Suprapubic skin (tissue), 4 donors: ENCODE data around the gene USP48. TPM values are rescaled to one million over a fixed set of nuclear protein-coding genes. Genes with fewer than 3 reads are reported as not detected.
"Not testable (repeated sequence)": the region's sequence is repeated elsewhere in the genome, so short reads cannot be mapped to it uniquely, and the experiment has no call there.

Experiments
- DNase-seq, 2 donors: peaks; one replicate each; pipeline ENCODE4 v3.0.0-alpha.2; 2019; ENCODE audit warnings: low spot score in 2 of 2
- H3K27ac ChIP-seq: fragments of 200-600 bp; sonication (generic); one replicate; pipeline ENCODE4 v1.5.1; 2019
- H3K27me3 ChIP-seq: fragments of 200-600 bp; sonication (generic); one replicate; pipeline ENCODE4 v1.5.1; 2019
- H3K36me3 ChIP-seq: fragments of 200-600 bp; sonication (generic); one replicate; pipeline ENCODE4 v1.5.1; 2019
- H3K4me1 ChIP-seq: fragments of 200-600 bp; sonication (generic); one replicate; pipeline ENCODE4 v1.5.1; 2019
- H3K4me3 ChIP-seq: fragments of 200-600 bp; sonication (generic); one replicate; pipeline ENCODE4 v1.5.1; 2019; ENCODE audit warnings: mild to moderate bottlenecking
- H3K9me3 ChIP-seq: fragments of 200-600 bp; sonication (generic); one replicate; pipeline ENCODE4 v1.5.1; 2019
- CTCF ChIP-seq, 2 donors: fragments of 200-600 bp in 1 of 2; fragments of 450-650 bp in 1 of 2; sonication (generic) in 1 of 2; IDR thresholded peaks; one replicate each; pipeline ENCODE4 v1.5.1; 2016 to 2019; ENCODE audit warnings: antibody characterized with exemption in 2 of 2, mild to moderate bottlenecking in 1 of 2, moderate library complexity in 1 of 2
- EP300 ChIP-seq: sonication (generic); formaldehyde crosslinking; IDR thresholded peaks from one replicate; pipeline ENCODE4 v1.6.1; 2017; ENCODE audit warnings: antibody characterized with exemption
- POLR2A ChIP-seq, 2 donors: fragments of 450-650 bp; IDR thresholded peaks; one replicate each; pipeline ENCODE4 v1.6.1; 2017; ENCODE audit warnings: antibody characterized with exemption in 2 of 2, mild to moderate bottlenecking in 2 of 2, moderate library complexity in 2 of 2
- POLR2AphosphoS5 ChIP-seq, 3 donors: sonication (generic); formaldehyde crosslinking; IDR thresholded peaks; one replicate each; pipeline ENCODE4 v1.6.1; 2017; ENCODE audit warnings: antibody characterized with exemption in 3 of 3
- WGBS: methylation state at CpG from one replicate; pipeline ENCODE4 v1.1.5; 2018; 5-methylcytosine and 5-hydroxymethylcytosine counted together
- total RNA-seq, 4 donors: library from RNA; depleted of rRNA; stranded (reverse); fragments of >200 nt; gene quantifications; one replicate each; pipeline ENCODE4 v1.1.0, GENCODE V29; 2016

The USP48 gene
- total RNA-seq, 4 donors from 2014 or later, result 27.7 to 151 (median 46.0) TPM

DNA sequence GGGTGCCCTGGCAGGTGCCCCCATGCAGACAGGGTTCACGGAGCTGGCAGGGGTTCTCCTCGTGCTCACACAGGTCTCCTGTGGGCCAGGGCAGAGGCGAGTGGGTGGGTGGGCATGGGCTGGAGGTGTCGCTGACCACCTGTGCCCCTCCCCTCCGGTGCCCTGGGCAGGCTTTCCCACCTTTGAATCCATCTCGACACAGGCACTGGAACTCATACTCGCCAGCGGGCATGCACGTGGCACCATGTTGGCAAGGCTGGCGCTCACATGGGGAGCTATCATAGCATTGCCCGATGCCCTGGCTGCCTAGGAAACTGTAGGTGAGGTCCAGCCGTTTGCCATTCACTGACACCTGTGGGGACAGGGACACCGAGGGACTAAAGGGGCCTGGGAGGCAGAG, 45.1 kb upstream of the USP48 start:
- H3K27me3 ChIP-seq, result no peaks in the 10 kb centered on the region
- 91% methylated on average over 4 of the region's 13 CpGs for WGBS
- H3K36me3 ChIP-seq, result peaks cover 96% of the 10 kb centered on the region
- H3K4me1 ChIP-seq, result no peaks in the 10 kb centered on the region
- no peaks in the 10 kb centered on the region for H3K9me3 ChIP-seq
- no peak overlapping the region for H3K4me3 ChIP-seq
- DNase-seq, result no peak
- TF ChIP-seq POLR2A (IDR thresholded peaks at IDR 0.05) (no peak), EP300 (no peak), POLR2AphosphoS5 (IDR thresholded peaks at IDR 0.05) (no peak), CTCF (IDR thresholded peaks at IDR 0.05) (no peak)
- H3K27ac ChIP-seq, result no peak overlapping the region

DNA sequence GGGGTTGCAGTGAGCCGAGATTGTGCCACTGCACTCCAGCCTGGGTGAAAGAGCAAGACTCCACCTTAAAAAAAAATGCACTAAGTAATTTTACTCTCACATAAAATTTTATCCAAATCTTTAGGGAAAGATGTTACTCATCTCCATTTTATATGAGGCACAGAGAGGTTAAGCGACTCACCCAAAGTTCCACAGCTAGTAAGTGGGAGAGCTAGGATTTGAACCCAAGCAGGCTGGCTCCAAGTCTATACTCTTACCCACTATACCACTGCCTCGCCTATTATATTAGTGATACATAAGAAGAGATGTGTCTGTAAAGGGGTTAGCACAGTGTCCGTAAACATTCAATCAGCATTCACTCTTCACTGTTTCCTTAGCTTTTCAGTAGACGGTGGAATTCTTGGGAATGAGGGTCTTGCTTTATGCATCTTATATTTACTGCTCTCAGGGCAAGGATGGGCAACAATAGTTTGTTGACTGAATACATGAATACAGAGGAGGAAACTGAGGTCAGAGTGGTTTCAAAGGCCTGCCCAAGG, 44.3 kb upstream of the USP48 start:
- no peaks in the 10 kb centered on the region for H3K4me1 ChIP-seq
- no peak overlapping the region for H3K27ac ChIP-seq
- H3K9me3 ChIP-seq, result no peaks in the 10 kb centered on the region
- no peak overlapping the region for H3K4me3 ChIP-seq
- WGBS, result 93% methylated on average over 5 of the region's 5 CpGs
- no peaks in the 10 kb centered on the region for H3K27me3 ChIP-seq
- peaks cover 96% of the 10 kb centered on the region for H3K36me3 ChIP-seq
- DNase-seq, result no peak
- TF ChIP-seq POLR2A (IDR thresholded peaks at IDR 0.05), result no peak
- TF ChIP-seq POLR2AphosphoS5 (IDR thresholded peaks at IDR 0.05), result no peak
- TF ChIP-seq CTCF (IDR thresholded peaks at IDR 0.05), result no peak
- no peak for TF ChIP-seq EP300

DNA sequence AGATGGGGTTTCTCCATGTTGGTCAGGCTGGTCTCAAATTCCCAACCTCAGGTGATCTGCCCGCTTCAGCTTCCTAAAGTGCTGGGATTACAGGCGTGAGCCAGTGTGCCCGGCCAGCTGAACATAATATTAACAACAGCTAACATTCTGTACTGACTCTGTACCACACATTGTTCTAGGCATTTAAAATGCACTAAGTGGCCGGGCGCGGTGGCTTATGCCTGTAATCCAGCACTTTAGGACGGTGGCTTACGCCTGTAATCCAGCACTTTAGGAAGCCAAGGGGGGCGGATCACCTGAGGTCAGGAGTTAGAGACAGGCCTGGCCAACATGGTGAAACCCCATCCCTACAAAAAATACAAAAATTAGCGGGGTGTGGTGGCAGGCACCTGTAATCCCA, 43.7 kb upstream of the USP48 start:
- not testable (repeated sequence) for H3K27me3 ChIP-seq, DNase-seq, H3K4me3 ChIP-seq, H3K4me1 ChIP-seq, H3K27ac ChIP-seq, H3K9me3 ChIP-seq
- H3K36me3 ChIP-seq, result peaks cover 96% of the 10 kb centered on the region
- 96% methylated on average over 10 of the region's 10 CpGs for WGBS

- H3K4me3 ChIP-seq, result no peak overlapping the region
- H3K27me3 ChIP-seq, result no peaks in the 10 kb centered on the region
- H3K27ac ChIP-seq, result no peak overlapping the region
- TF ChIP-seq POLR2AphosphoS5 (IDR thresholded peaks at IDR 0.05), result no peak
- no peak for TF ChIP-seq POLR2A (IDR thresholded peaks at IDR 0.05)
- no peak for TF ChIP-seq CTCF (IDR thresholded peaks at IDR 0.05)
- no peak for TF ChIP-seq EP300
- peaks cover 91% of the 10 kb centered on the region for H3K36me3 ChIP-seq
- WGBS, result 92% methylated on average over 7 of the region's 7 CpGs
- DNase-seq, result no peak
- H3K4me1 ChIP-seq, result no peaks in the 10 kb centered on the region
- H3K9me3 ChIP-seq, result no peaks in the 10 kb centered on the region
Observed at GRCh38 chr1:21825393-21825792, 42.4 kb upstream of the USP48 start.

- H3K36me3 ChIP-seq, result peaks cover 87% of the 10 kb centered on the region
- no peaks in the 10 kb centered on the region for H3K27me3 ChIP-seq
- H3K27ac ChIP-seq, result no peak overlapping the region
- H3K4me3 ChIP-seq, result no peak overlapping the region
- no peaks in the 10 kb centered on the region for H3K4me1 ChIP-seq
- no peaks in the 10 kb centered on the region for H3K9me3 ChIP-seq
- DNase-seq, result no peak
- 77% methylated on average over 2 of the region's 2 CpGs for whole genome bisulfite sequencing
- TF ChIP-seq POLR2AphosphoS5 (IDR thresholded peaks at IDR 0.05) (no peak), CTCF (IDR thresholded peaks at IDR 0.05) (no peak), EP300 (no peak), POLR2A (IDR thresholded peaks at IDR 0.05) (no peak)
Observed at GRCh38 chr1:21824926-21825325, 42.0 kb upstream of the USP48 start.
